GM19099 (cell line): ENCODE results near the gene PRKN.

Source experiments
- POLR2A ChIP-seq: IDR thresholded peaks from 3 replicates; pipeline ENCODE4 v1.6.1; 2011; ENCODE audit warnings: low read depth; ENCODE audit not compliant: insufficient read length; ENCODE audit errors: extremely low read depth

The PRKN gene

GRCh38 chr6:162699961-162700360, 27.6 kb downstream of the PRKN start:
- no peak for TF ChIP-seq POLR2A

DNA sequence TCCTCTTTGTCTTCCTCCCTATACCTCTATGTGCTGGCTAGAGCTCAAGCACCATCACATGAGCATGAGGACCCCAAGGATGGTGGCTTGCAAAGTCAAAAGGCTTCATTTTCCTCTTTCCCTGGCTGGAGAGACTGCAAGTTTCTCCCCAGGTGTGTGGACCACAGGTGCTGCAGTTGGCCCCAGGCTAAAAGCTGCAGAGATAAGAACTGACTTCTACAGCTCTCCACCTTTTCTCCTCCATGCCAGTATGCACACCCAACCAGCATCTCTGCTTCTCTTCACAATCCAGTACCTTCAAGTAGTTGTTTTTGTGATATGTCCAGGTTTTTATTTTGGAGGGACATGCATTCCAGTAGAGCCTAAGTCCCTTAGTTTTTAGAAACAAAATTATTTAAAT, 29.1 kb downstream of the PRKN start:
- TF ChIP-seq POLR2A = no peak

DNA sequence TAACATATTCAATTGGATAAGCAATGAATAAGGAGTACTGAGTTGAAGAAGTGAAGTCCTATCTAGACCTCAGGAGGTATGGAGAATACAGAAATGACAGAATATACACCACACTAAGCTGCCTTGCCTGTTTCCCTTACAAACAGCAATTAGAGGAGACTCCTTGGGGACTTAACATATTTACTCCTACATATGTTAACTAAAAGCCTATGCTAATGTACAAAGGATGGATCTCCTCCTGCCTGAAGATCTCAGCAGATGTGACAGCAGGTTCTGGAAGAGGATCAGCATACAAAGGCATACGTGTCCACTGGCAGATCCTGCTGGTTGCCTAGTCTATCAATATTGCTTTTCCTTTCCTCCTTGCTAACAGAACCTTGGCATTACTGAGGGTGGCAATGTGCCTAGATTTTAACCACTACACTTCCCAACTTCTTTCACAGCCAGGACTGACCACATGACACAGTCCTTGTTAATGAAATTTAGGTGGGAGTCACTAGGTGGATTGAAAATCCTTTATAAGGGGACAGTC, 29.6 kb downstream of the PRKN start:
- no peak for TF ChIP-seq POLR2A

- no peak for TF ChIP-seq POLR2A
These were observed 37.4 kb downstream of the PRKN start for GRCh38 chr6:162690158-162690557.

DNA sequence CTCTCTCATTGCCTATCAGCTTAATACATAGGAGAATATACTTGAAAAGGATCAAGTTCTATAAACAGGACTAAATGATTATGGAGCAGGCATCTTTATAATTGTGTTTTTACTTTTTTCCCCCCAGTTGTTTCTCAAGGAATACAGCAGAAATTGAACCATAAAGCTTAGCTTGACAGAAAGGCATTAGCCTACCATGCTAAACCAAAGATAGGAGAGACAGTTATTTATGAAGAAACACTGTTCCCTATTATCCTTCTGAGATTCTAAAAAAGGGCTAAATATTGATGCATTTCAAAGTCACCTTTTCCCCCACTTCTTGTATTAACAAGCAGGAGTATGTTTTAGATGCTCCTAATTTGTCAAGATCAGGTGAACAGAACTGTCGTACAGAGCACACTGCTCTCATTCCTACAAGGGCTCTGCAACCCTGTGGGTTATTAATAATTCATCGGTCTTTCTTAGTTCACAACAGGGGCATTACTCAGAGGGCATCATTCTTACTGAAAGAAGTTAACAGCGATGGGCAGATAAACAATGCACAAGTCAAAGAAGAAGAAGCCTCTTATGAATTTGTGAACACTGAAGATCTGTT, 38.7 kb downstream of the PRKN start:
- no peak for TF ChIP-seq POLR2A

- no peak for TF ChIP-seq POLR2A
These were observed 42.0 kb downstream of the PRKN start for GRCh38 chr6:162685586-162685985.

DNA sequence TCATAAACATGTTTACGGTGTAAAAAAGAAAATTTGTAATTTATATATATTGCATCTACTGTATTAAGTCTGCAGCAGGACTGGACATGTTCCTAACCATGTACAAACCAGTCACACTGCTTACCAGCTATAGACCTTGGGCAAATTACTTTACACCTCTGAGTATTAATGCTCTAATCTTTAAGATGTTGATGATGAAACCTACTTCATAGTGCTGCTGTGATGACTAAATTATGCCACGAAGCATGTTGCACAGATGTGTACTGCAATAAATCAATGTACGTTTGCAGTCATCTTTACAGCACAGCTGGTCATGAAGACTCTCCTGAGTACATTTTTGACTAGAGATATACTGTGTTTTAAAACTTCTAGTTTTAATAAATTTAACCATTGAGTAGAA, 42.6 kb downstream of the PRKN start:
- no peak for TF ChIP-seq POLR2A

- no peak for TF ChIP-seq POLR2A
These were observed 43.5 kb downstream of the PRKN start for GRCh38 chr6:162684052-162684451.

DNA sequence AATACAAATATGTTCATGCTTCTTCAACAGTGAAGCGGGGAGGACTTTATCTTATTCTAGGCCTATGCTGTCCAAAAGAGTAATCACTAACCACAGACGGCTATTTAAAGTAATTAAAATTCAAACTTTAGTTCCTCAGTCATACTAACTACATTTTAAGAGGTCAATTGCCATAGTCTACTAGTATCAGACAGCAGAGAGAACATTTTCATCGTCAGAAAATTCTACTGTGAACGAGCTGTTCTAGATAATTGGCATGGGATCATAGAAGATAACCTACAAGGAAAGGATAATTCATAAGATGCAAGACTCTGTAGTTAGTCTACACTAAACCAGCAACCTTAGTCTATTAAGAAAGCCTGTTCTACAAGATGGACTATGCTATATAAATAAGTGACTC, 44.4 kb downstream of the PRKN start:
- no peak for TF ChIP-seq POLR2A

- no peak for TF ChIP-seq POLR2A
These were observed 46.1 kb downstream of the PRKN start for GRCh38 chr6:162681447-162681846.

DNA sequence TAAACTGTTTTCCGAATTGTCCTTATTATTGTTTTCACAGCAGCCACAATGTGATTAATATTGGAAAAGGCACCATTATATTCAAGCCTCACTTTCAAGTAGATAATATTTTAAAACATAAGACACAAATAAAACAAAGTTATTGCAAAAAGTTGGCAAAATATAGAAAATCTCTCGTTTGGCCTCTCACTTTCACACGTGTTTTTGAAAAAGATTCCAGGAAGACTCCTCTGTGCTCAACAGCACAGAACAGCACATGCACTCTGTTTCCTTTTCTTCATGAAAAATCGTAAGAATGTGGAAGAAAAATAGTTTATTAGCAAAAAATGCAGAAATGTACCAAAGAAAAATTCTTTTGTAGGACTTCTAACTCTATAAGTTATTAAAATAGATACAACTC, 46.7 kb downstream of the PRKN start:
- TF ChIP-seq POLR2A = no peak

DNA sequence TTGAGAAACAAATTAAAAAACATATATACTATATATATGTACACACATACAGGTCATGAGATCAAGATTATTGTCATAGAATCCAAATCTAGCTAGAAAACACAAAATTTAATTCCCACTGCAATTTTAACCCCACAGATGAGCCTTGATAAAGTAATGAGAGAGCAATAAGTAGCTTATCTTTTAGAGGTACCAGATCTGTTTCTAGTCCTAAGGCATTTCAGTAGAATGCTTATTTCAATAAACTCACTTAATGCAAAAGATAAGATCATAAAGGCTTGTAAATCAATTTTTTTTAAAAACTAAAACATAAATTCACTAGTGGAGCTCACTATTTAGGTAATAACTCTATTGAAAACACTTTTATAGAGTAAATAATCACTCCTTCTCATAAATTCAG, 47.2 kb downstream of the PRKN start:
- no peak for TF ChIP-seq POLR2A

GRCh38 chr6:162679681-162680080, 47.9 kb downstream of the PRKN start:
- TF ChIP-seq POLR2A = no peak

- no peak for TF ChIP-seq POLR2A
These were observed 52.1 kb downstream of the PRKN start for GRCh38 chr6:162675503-162675902.

- no peak for TF ChIP-seq POLR2A
These were observed 53.1 kb downstream of the PRKN start for GRCh38 chr6:162674452-162674851.

DNA sequence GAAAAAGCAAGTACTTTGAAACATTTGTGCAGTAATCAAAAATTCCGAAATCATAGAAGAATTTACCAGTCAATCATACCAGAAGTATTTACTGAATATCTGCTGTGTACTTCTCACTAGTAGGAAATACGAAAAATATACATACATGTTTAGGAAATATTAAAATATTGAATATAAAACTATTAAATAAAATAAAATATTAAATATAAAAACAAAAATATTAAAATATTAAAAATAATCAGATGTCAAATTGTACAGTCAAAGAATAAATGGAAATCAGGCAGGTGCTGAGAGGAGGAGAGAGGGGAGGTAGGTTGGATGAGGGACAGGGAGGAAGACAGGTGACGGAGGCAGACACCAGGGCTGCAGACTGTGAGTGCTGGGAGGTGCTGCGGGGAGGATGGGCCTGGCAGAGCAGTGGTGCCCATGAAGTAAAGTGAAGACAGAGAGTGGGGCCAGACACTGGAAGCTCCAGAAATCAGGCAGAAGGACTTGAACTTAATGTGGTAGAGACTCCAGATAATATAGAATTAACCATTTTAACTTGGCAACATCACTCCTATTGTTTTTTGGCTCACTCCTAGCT, 55.9 kb downstream of the PRKN start:
- no peak for TF ChIP-seq POLR2A

- TF ChIP-seq POLR2A = no peak
These were observed 57.2 kb downstream of the PRKN start for GRCh38 chr6:162670345-162670744.
